ENCODE data around the gene P2RY8.

Gene P2RY8

GRCh38 chrX:1416327-1416784 lies 120.6 kb downstream of the P2RY8 start:
- no peak for DNase-seq
